Cortex of kidney (tissue), 1 donor: Measurements from ENCODE around the gene PPM1B.
A peak's percentile ranks its signal among the peaks of the same experiment; 100 is the strongest.
"Not testable (repeated sequence)": the region's sequence is repeated elsewhere in the genome, so short reads cannot be mapped to it uniquely, and the experiment has no call there.

Experiments
- DNase-seq: peaks from one replicate; lab custom pipeline; 2025; lab: John Stamatoyannopoulos, UW

The PPM1B gene

DNA sequence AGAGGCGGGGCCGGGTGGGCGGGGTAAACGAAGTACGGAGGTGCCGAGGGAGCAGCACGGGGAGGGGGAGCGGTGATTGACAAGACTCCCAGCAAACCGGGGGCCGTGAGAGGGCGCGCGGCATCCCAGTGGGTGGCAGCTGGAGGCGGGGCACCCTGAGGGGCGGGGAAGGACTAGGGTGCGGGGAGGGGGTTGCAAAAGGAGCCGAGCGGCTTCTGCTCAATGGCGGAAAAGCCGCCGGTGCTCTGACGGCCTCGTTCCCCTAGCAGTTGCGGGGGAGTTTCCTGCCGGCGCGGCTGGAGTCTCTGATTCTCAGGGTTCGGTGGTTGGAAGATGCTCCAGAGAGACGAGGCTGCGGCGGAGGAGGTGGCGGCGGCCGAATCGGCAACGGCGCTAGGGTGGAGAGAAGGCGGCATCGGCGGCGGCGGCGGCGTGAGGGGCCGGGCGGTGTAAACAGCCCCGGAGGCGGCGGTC is at the start of gene PPM1B:
Gene PPM1B (plus strand): TSS at position 195 of the 474 bp plus-strand sequence. CDS start 32,325 bp downstream, outside the sequence.
- peak; percentile 72 for DNase-seq

DNA sequence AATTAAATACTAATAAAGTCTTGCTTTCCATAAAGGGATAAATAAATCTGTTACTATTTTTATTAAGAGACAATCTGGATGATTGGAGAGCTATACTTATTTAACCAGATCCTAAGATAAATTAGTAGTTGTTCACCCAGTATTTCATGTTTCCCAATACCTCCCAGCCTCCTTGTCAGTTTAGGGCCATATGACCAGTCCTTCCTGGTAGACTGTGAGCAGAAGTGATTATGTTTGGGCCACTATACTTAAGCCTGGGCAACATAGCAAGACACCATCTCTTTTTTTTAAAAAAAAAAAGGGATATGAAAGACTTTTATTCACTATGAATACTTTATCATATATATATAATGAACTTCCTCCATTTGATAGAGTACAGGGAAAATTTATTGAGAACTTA is 48.8 kb upstream of the PPM1B start:
- no peak for DNase-seq

DNA sequence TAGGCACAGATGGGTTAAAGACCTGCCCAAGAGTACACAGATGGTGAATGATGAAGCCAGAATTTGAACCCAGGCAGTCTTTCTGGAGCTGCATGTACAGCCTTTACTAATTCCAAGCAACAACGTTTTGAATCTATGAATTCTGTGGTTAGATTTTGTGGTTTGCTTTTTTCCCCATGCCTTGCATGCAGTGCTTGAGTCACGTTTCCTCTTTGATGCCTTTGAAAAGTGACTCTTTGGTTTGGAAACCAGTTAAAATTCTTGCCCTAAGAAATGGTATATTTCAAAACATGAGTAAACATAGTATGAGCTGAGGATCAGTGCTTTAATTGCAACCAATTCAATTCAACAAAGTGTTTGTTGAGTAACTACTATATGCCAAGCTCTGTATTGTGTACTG is 48.2 kb upstream of the PPM1B start:
- no peak for DNase-seq

DNA sequence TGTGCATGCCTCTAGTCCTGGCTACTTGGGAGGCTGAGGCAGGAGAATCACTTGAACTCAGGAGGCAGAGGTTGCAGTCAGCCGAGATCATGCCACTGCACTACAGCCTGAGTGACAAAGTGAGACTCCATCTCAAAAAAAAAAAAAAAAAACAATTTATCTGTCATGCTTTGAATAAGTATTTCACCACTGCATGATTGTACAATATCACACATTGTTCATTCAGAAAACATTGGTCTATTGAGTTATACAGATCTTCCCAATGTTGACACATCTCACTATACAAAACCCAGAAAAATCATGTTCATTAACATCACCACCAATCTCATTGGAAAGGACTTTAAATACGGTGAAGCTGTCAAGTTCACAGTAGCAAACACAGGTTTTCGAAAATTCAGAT is 46.8 kb upstream of the PPM1B start:
- no peak for DNase-seq

DNA sequence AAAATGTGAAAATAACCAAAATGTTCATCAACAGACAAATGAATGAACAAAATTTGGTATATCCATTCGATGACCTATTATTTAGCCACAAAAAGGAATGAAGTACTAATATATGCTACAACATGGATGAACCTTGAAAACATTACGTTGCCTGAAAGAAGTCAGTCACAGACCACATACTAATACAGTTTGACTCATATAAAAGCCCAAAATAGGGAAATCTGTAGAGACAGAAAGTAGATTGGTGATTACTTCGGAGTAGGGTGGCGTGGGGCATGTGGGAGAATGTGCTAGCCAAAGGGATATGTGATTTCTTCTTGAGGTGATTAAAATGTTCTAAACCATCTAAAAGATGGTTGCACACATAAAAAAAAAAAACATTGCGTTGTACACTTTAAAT is 44.2 kb upstream of the PPM1B start:
- no peak for DNase-seq

GRCh38 chr2:44126106-44126797 is 42.4 kb upstream of the PPM1B start:
- DNase-seq, result no peak

DNA sequence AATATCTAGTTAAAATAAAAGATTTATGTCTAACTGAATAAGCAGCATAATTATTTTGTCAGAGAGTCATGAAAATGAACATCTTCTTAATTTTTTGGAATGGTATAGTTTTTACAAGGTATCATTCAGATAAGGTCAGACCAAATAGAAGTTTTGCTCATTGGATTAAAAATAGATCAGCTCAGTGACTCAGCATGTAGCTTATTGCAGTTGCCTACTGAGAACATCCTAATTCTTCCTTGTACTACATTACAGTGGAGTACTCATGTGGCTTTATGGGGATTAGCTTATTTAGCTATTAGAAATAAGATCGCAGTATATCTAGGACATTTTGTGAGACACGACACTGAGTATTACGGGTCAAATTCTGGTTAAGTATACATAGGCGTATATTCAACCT is 38.2 kb upstream of the PPM1B start:
- no peak for DNase-seq

- no peak for DNase-seq
Measured at GRCh38 chr2:44131177-44131576, 37.5 kb upstream of the PPM1B start.

GRCh38 chr2:44133602-44134001 is 35.1 kb upstream of the PPM1B start:
- DNase-seq, result not testable (repeated sequence)

GRCh38 chr2:44134848-44135247 is 33.8 kb upstream of the PPM1B start:
- no peak for DNase-seq

- no peak for DNase-seq
Measured at GRCh38 chr2:44135296-44135695, 33.4 kb upstream of the PPM1B start.

DNA sequence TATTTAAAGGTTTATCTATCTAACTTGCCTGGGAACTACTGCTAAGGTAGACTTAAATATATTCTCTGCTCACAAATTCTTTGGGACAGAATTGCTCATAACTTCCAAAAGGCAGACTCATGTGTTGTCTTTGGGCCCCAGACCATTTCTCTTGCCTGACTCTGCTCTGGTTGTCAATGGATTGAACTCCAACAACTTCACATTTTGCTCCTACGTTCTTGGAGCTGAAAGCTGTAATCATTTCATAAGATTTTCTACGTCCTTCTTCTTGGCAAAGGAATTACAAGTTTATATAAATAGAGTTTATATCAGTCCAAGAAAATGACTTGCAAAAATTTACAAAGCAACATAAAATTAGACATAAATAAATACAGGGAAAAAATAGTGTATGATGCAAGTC is 32.9 kb upstream of the PPM1B start:
- no peak for DNase-seq

DNA sequence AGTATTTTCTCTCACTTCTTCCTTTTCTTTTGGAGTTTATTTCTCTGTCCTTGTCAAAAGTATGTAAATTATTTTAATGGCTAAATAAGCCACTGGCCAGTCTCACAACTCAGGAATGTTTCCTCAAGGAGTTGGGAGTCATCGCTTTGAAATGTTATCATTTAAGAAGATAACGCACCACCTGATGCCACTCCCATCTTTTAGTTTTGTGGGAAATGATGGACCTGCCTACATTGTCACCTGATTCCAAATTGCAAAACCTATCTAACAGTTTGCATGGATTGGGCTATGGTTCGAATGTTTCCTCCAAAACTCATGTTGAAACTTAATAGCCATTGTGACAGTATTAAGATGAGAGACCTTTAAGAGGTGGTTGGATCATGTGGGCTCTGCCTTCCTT is 32.4 kb upstream of the PPM1B start:
- no peak for DNase-seq

DNA sequence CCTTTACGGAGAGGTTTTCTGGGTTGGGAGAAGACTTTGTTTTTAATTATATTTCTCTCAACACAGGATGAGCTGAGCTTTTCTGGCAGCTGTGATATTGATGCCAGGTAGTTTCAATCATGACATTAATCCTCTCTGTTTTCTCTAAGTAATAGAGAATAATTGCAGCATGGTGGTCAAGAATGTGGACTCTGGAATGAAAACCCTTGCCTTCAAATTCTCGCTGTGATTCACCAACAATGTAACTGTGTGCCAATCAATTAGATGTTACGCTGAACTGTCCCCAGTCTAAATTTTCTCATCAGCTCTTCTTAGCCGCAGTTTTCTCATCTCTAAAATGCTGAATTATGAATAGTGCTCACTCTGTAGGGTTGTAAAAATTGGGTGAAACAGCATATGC is 31.6 kb upstream of the PPM1B start:
- no peak for DNase-seq

GRCh38 chr2:44137872-44138551 is 30.7 kb upstream of the PPM1B start:
- no peak for DNase-seq

GRCh38 chr2:44139741-44140140 is 28.9 kb upstream of the PPM1B start:
- DNase-seq, result no peak

- no peak for DNase-seq
Measured at GRCh38 chr2:44142306-44142705, 26.4 kb upstream of the PPM1B start.

- no peak for DNase-seq
Measured at GRCh38 chr2:44143701-44144100, 25.0 kb upstream of the PPM1B start.

DNA sequence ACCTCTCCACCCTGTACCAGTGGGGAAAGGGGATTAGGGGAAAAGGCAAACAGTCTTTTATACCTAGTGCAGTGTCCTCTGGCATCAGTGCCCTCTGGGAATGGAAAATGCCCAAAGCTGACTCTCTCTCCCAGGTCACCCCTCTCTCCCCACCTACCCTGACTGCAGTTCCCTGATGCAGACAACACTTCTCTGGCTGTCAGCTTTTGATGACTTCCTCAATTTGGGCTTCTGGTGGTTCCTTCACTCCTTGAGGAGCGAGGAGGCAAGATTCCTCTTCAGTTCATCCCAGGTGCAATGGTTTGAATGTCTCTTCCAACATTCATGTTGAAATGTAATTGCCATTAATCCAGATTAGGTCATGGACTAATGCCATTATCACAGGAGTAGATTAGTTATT is 19.7 kb upstream of the PPM1B start:
- DNase-seq, result no peak

DNA sequence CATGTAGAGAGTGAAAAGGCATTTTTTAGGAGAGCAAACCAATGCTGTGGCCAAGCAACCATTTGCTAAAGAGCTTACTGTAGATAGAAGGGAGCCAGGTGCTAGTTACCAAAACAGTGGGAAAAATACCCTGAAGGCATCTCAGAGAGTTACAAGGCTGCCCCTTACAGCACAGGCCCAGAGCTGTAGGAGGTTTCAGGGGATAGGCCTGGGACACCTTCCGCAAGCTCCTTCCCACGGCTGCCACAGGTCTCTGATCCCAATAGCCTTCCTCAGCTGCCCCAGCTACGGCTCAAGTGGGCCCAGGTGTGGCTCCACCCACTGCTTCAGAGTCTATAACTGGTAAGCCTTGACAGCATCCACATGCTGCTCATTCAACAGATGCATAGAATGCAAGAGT is 18.2 kb upstream of the PPM1B start:
- no peak for DNase-seq

DNA sequence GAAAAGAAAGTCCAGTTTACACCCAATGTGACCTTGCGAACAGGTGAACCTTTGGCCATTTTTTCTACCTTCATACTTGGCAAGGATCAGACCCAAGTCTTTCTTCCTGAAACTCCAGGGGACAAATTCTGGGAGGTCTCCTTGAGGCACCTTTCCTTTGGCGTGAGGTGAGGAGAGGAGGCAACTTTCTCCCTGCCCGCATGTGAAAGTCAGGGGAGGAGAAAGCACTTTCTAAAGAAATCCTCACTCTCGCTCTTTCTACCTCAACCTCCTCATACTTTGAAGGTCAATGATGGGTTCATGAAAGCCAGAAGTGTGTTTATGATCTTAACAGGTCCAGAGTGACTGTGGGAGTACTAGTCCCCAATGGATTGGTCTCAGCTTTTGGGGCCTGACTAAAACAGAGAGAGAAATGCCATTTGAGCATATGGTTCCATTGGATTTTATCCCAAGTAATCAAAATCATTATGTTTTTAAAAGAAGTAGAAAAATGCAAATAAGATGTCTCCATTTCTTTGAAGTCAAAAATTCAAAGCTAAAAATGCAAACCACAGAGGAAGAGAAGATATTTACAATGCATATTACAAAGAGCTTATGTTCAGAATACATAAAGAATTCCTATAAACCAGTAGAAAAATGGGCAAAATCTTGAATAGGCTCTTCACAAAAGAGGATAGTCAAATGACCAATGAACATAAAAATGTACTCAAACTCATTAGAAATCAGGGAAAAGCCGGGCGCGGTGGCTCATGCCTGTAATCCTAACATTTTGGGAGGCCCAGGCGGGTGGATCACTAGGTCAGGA is 15.6 kb upstream of the PPM1B start:
- no peak for DNase-seq

DNA sequence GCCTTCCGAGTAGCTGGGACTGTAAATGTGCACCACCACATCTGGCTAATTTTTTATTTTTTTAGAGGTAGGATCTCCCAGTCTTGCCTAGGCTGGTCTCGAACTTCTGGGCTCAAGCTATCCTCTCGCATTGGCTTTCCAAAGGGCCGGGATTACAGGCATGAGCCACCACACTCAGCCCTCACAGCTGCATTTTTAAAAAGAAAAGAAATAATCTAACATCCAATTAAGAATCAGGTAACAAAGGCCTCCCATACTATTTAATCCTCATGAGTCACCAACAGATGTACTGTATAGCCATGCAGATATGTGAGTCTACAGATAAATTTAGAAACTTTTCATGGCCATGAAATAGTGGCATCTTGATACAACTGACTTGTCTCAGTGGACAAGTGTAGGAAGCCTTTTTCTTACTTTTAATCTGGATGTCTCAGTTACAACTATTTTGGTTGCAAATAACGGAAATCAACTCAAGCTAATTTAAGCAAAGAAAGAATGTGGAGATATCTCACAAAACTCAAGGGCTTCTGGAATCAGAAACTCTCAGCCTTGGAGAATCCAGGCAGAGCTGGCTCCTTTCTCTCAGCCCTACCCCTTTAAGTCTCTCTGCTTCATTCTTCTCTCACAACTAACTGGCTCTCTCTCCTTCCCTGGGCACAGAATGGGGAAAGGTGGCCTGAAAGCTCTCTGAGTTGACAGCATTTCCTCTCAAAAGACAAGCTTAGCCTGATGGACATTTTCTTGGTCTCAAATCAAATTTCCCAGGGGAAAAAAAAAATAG is 12.8 kb upstream of the PPM1B start:
- no peak for DNase-seq
